ENCODE data around the gene FLT3LG. TPM values are rescaled to one million over a fixed set of nuclear protein-coding genes. Genes with fewer than 3 reads are reported as not detected.

The FLT3LG gene

GRCh38 chr19:49533551-49534488 lies 59.8 kb downstream of the FLT3LG start:
- Histone ChIP-seq H3K4me1 (ENCODE audit: control insufficient read depth, insufficient read depth, low read length) (peaks cover 21% of the 10 kb centered on the region), H3K9me3 (replicated peaks; ENCODE audit: low read length) (no peaks in the 10 kb centered on the region), H3K4me3 (ENCODE audit: low read length) (peak overlapping the region; percentile 76), H3K4me2 (ENCODE audit: low read length) (peak overlapping the region; percentile 94), H3K36me3 (ENCODE audit: insufficient read depth, low read length) (peaks cover 47% of the 10 kb centered on the region), H3K9ac (ENCODE audit: low read depth, low read length) (peak overlapping the region; percentile 46), H3K27me3 (ENCODE audit: control insufficient read depth, insufficient read depth, low read length) (no peaks in the 10 kb centered on the region)

DNA sequence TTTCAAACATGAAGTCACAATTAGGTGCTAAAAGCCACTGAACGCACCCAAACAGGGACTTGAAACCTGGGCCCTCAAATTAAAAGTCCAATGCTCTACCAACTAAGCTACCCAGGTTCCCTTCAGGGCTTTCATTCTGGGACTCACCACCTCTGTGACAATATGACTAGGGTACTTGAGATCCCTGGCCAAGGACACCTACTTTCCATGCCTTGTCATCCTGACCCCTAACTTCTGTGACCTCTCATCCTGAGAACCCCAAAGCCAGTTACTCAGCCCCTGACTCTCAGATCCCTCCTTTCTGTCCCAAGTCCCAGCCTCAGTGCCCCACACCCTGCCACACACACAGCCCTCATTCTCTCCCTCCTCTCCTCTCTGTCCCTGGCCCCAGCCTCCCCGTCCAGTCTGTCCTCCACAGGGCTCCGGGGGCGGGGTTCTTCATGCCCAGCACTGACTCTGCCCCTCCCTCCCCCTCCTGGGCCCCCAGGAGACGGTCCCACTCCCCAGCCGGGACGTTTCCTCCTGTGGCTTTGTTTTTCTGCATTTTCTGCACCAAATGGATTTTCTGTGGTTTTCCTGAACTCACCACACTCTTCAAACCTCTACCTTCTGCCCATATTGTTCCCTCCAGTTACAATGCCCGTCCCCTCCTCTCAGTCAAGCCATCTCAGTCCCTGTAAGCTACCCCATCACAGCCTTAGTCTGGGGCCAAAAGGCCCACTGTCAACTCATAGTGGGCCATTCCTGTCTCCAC lies 60.8 kb downstream of the FLT3LG start:
- H3K36me3 ChIP-seq (ENCODE audit: insufficient read depth, low read length): peaks cover 54% of the 10 kb centered on the region
- no peaks in the 10 kb centered on the region for H3K27me3 ChIP-seq (ENCODE audit: control insufficient read depth, insufficient read depth, low read length)
- no peaks in the 10 kb centered on the region for H3K9me3 ChIP-seq (replicated peaks; ENCODE audit: low read length)
- no peak overlapping the region for H3K4me2 ChIP-seq (ENCODE audit: low read length)
- H3K4me3 ChIP-seq (ENCODE audit: low read length): no peak overlapping the region
- H3K4me1 ChIP-seq (ENCODE audit: control insufficient read depth, insufficient read depth, low read length): peaks cover 17% of the 10 kb centered on the region
- peak overlapping the region; percentile 27 for H3K9ac ChIP-seq (ENCODE audit: low read depth, low read length)

Small RNA genes lying within 50 kb of the gene (small RNA-seq; reads per million reads assigned to genes)
- gene COX6CP7: not detected
- gene MIR150: 0.28 reads per million
- gene SNORD32A: not detected
- not detected for gene SNORD33
- gene SNORD34: not detected
- not detected for gene SNORD35A
- gene SNORD35B: not detected
